Measurements from ENCODE around the gene TXNDC5.

- TF ChIP-seq CTCF (IDR thresholded peaks at IDR 0.05 in 8 of 11, conservative IDR thresholded peaks at IDR 0.05 in 3 of 11) (no peak), POLR2AphosphoS5 (IDR thresholded peaks at IDR 0.05) (no peak), POLR2A (IDR thresholded peaks at IDR 0.05) (no peak)
Measured at GRCh38 chr6:7906741-7907140, 3.8 kb downstream of the TXNDC5 start.

Data from spleen (tissue), 7 donors.